Prostate gland (tissue), 2 donors: ENCODE measurements around the gene H6PD. TPM values are rescaled to one million over a fixed set of nuclear protein-coding genes. Genes with fewer than 3 reads are reported as not detected.
A peak's percentile ranks its signal among the peaks of the same experiment; 100 is the strongest.

Experiments
- DNase-seq: peaks from one replicate; pipeline ENCODE4 v3.0.0-alpha.2; 2019; ENCODE audit warnings: low spot score
- H3K27ac ChIP-seq, 2 donors: fragments of 200-600 bp; sonication (generic); 2 replicates each; pipeline ENCODE4 v1.5.1; 2017 to 2019
- H3K27me3 ChIP-seq: fragments of 200-600 bp; sonication (generic); replicated peaks from 2 replicates; pipeline ENCODE4 v1.5.1; 2019; ENCODE audit not compliant: insufficient read depth
- H3K36me3 ChIP-seq, 2 donors: fragments of 200-600 bp; sonication (generic); 1 replicate in 1 of 2; 2 replicates in 1 of 2; pipeline versions ENCODE4 v1.5.1 to v1.8.1; 2017 to 2019
- H3K4me1 ChIP-seq: fragments of 200-600 bp; sonication (generic); replicated peaks from 2 replicates; pipeline ENCODE4 v1.5.1; 2019
- H3K4me3 ChIP-seq, 2 donors: fragments of 200-600 bp; sonication (generic); 2 replicates each; pipeline ENCODE4 v1.5.1; 2017 to 2019
- H3K9me3 ChIP-seq: fragments of 200-600 bp; sonication (generic); 2 replicates; pipeline ENCODE4 v1.5.1; 2017
- CTCF ChIP-seq, 4 experiments: fragments of 200-600 bp in 2 of 4; fragments of 450-650 bp in 2 of 4; sonication (generic) in 2 of 4; IDR thresholded peaks; 1 replicate in 3 of 4; 2 replicates in 1 of 4; pipeline ENCODE4 v1.5.1; 2016 to 2019; ENCODE audit warnings: antibody characterized with exemption in 4 of 4, mild to moderate bottlenecking in 2 of 4, moderate library complexity in 2 of 4
- POLR2A ChIP-seq: fragments of 450-650 bp; IDR thresholded peaks from one replicate; pipeline ENCODE4 v1.6.1; 2016; ENCODE audit warnings: antibody characterized with exemption, mild to moderate bottlenecking
- POLR2AphosphoS5 ChIP-seq: sonication (generic); formaldehyde crosslinking; IDR thresholded peaks from one replicate; pipeline ENCODE4 v1.6.1; 2017; ENCODE audit warnings: antibody characterized with exemption
- WGBS: methylation state at CpG from one replicate; pipeline ENCODE4 v1.1.5; 2018; 5-methylcytosine and 5-hydroxymethylcytosine counted together
- intact Hi-C: fragments of 100-400 bp; cut with DNase I; formaldehyde crosslinking; loops from one replicate; pipeline ENCODE4 v1.14.2; 2022
- total RNA-seq, 2 donors: library from RNA; depleted of rRNA; stranded (reverse); fragments of >200 nt; gene quantifications; one replicate each; pipeline ENCODE4 v1.1.0, GENCODE V29; 2016

H6PD gene, protein sequence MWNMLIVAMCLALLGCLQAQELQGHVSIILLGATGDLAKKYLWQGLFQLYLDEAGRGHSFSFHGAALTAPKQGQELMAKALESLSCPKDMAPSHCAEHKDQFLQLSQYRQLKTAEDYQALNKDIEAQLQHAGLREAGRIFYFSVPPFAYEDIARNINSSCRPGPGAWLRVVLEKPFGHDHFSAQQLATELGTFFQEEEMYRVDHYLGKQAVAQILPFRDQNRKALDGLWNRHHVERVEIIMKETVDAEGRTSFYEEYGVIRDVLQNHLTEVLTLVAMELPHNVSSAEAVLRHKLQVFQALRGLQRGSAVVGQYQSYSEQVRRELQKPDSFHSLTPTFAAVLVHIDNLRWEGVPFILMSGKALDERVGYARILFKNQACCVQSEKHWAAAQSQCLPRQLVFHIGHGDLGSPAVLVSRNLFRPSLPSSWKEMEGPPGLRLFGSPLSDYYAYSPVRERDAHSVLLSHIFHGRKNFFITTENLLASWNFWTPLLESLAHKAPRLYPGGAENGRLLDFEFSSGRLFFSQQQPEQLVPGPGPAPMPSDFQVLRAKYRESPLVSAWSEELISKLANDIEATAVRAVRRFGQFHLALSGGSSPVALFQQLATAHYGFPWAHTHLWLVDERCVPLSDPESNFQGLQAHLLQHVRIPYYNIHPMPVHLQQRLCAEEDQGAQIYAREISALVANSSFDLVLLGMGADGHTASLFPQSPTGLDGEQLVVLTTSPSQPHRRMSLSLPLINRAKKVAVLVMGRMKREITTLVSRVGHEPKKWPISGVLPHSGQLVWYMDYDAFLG
- total RNA-seq: 10 to 100 TPM; 52.8 to 88.8 TPM

- H3K27ac ChIP-seq: peak within 1 kb of the TSS; percentile 87 to 92
- intact Hi-C loops: no loop called here
- TF ChIP-seq POLR2A (peak; percentile 77), POLR2AphosphoS5 (peak; percentile 69), CTCF (IDR thresholded peaks at IDR 0.05) (peak; percentile 47 to 94 (median 77))
- H3K4me3 ChIP-seq: peak within 1 kb of the TSS; percentile 60 to 67
- no peaks in the 10 kb centered on the region for H3K36me3 ChIP-seq
- DNase-seq: peak; percentile 73
- no peaks in the 10 kb centered on the region for H3K27me3 ChIP-seq
- peaks cover 30% of the 10 kb centered on the region for H3K4me1 ChIP-seq
- no peaks in the 10 kb centered on the region for H3K9me3 ChIP-seq
- 5% methylated on average over 20 of the region's 106 CpGs for WGBS
Observed at GRCh38 chr1:9234223-9235095, at the start of gene H6PD. TSS of gene H6PD (plus strand) at chr1:9234774. CDS start at chr1:9244935, 10,161 bp downstream.

DNA sequence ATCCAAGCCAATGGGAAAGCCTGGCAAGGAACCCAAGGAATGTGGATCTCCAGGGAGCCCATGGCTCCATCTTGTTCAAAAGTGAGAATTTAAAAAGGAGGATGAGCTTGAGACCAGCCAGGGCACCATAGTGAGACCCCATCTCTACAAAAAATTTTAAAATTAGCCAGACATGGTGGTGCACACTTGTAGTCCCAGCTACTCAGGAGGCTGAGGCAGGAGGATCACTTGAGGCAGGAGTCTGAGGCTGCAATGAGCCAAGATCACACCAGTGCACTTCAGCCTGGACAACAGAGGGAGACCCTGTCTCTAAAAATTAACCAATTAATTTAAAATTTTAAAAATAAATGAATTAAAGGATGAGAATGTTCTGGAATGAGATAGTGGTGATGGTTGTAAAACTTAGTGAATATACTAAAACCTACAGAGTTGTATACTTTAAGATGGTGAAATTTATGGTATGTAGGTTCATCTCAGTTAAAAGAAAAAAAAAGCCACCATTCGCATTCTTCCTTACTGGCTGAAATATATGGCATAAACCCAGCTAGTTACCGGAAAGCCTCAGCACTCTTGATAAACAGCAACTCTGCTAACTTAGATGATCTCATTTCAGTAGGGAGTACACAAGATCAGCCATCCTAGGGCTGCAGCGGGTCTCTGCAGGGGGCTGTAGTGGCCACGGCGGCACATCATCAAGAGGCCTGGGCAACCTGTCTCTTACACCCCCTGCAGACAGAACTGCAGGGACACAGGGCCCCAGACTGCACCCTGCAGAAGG lies 48.3 kb upstream of the H6PD start:
- TF ChIP-seq CTCF (IDR thresholded peaks at IDR 0.05) (no peak), POLR2AphosphoS5 (no peak), POLR2A (no peak)
- intact Hi-C loops: loop anchor here (10.0 kb wide), 1 partner anchor 271 kb away; no protein-coding TSS in a partner anchor
- no peaks in the 10 kb centered on the region for H3K27me3 ChIP-seq
- no peaks in the 10 kb centered on the region for H3K36me3 ChIP-seq
- H3K4me1 ChIP-seq: no peaks in the 10 kb centered on the region
- H3K27ac ChIP-seq: no peak overlapping the region
- no peak overlapping the region for H3K4me3 ChIP-seq
- H3K9me3 ChIP-seq: no peaks in the 10 kb centered on the region
- WGBS: 66% methylated on average over 5 of the region's 5 CpGs
- DNase-seq: no peak

- no peak for DNase-seq
- Histone ChIP-seq H3K4me3 (no peak overlapping the region), H3K36me3 (no peaks in the 10 kb centered on the region), H3K27me3 (no peaks in the 10 kb centered on the region), H3K4me1 (no peaks in the 10 kb centered on the region), H3K27ac (no peak overlapping the region), H3K9me3 (no peaks in the 10 kb centered on the region)
- 50% methylated on average over 2 of the region's 2 CpGs for WGBS
- intact Hi-C loops: loop anchor here (10.0 kb wide), 1 partner anchor 272 kb away; no protein-coding TSS in a partner anchor
- TF ChIP-seq CTCF (IDR thresholded peaks at IDR 0.05) (no peak), POLR2A (no peak), POLR2AphosphoS5 (no peak)
Observed at GRCh38 chr1:9187004-9187403, 47.6 kb upstream of the H6PD start.

DNA sequence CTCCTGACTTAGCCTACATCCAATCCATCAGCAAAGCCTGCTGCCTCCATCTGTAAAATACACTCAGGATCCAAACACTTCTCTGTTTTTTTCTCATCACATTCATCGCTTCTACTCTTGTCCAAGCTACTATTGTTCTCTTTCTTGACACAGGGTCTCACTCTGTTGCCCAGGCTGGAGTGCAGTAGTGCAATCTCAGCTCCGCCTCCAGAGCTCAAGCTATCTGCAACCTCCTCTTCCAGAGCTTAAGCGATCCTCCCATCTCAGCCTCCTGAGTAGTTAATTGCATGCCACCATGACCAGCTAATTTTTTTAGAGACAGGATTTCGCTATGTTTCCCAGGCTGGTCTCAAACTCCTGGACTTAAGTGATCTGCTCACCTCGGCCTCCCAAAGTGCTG lies 44.3 kb upstream of the H6PD start:
- Histone ChIP-seq H3K9me3 (no peaks in the 10 kb centered on the region), H3K4me3 (no peak overlapping the region), H3K27ac (no peak overlapping the region), H3K36me3 (no peaks in the 10 kb centered on the region), H3K27me3 (no peaks in the 10 kb centered on the region), H3K4me1 (no peaks in the 10 kb centered on the region)
- intact Hi-C loops: no loop called here
- 96% methylated on average over 5 of the region's 5 CpGs for WGBS
- DNase-seq: no peak
- TF ChIP-seq CTCF (IDR thresholded peaks at IDR 0.05) (no peak), POLR2A (no peak), POLR2AphosphoS5 (no peak)
